ENCODE data around the gene CDS2. TPM values are rescaled to one million over a fixed set of nuclear protein-coding genes. Genes with fewer than 3 reads are reported as not detected.
A peak's percentile ranks its signal among the peaks of the same experiment; 100 is the strongest.

The CDS2 gene
- total and polyA plus RNA-seq, 2 of the 13 experiments (the other 11 are each of a cell fraction or from before 2014, with no cell fraction given): 81.3 to 153 TPM

- TF ChIP-seq BRF2 (CRISPR knock-in tag; IDR thresholded peaks at IDR 0.05): no peak
- TF ChIP-seq ZNF20 (CRISPR knock-in tag; IDR thresholded peaks at IDR 0.05): no peak
- peak in 1 of 2 experiments; percentile 50; a peak in 1 of 4 replicates for TF ChIP-seq NR2F1 (CRISPR knock-in tag; IDR thresholded peaks at IDR 0.05)
- no peak for TF ChIP-seq ZNF142 (CRISPR knock-in tag; IDR thresholded peaks at IDR 0.05)
- TF ChIP-seq RORA (CRISPR knock-in tag; IDR thresholded peaks at IDR 0.05): no peak
- no peak for TF ChIP-seq ELF4 (CRISPR knock-in tag; IDR thresholded peaks at IDR 0.05; ENCODE audit: borderline replicate concordance)
- no peak for TF ChIP-seq REL (CRISPR knock-in tag; conservative IDR thresholded peaks at IDR 0.05)
- TF ChIP-seq ZNF280D (CRISPR knock-in tag; IDR thresholded peaks at IDR 0.05): no peak
- TF ChIP-seq ELF3 (CRISPR knock-in tag; IDR thresholded peaks at IDR 0.05): peak; percentile 74
- no peak for TF ChIP-seq SRSF1 (optimal IDR thresholded peaks at IDR 0.05; ENCODE audit: low read depth, low read length)
- no peak for TF ChIP-seq TBP (CRISPR knock-in tag; IDR thresholded peaks at IDR 0.05)
- 0 out of 2 replicates have a peak, but pooled peaks have one; percentile 36 for TF ChIP-seq RCOR2 (CRISPR knock-in tag; IDR thresholded peaks at IDR 0.05)
- no peak for TF ChIP-seq MXD1 (CRISPR knock-in tag; IDR thresholded peaks at IDR 0.05)
- peak; percentile 92 for TF ChIP-seq HNF4A (CRISPR knock-in tag; IDR thresholded peaks at IDR 0.05)
- TF ChIP-seq ZNF275 (CRISPR knock-in tag; IDR thresholded peaks at IDR 0.05; ENCODE audit: borderline replicate concordance): no peak
- TF ChIP-seq NFE2L2 (IDR thresholded peaks at IDR 0.05; ENCODE audit: low read length): no peak
- TF ChIP-seq ZNF224 (CRISPR knock-in tag; IDR thresholded peaks at IDR 0.05): no peak
- TF ChIP-seq POLR2A (IDR thresholded peaks at IDR 0.05; ENCODE audit: insufficient read depth in 1 of 2, low read depth in 2 of 2, low read length in 2 of 2): peak in 1 of 2 experiments; percentile 50; a peak in 1 of 4 replicates
- TF ChIP-seq ZNF331 (CRISPR knock-in tag; IDR thresholded peaks at IDR 0.05): peak; percentile 82
Observed at GRCh38 chr20:5172903-5173463, 46.2 kb downstream of the CDS2 start (continued).

Measured in HepG2 (cell line).